Measurements from ENCODE around the gene SMAD9. TPM values are rescaled to one million over a fixed set of nuclear protein-coding genes. Genes with fewer than 3 reads are reported as not detected.
A peak's percentile ranks its signal among the peaks of the same experiment; 100 is the strongest.

The SMAD9 gene
- total and polyA plus RNA-seq, 2 donors (not counting 1 experiment from before 2014, with no cell fraction given), result 3.5 to 4.8 TPM

GRCh38 chr13:36924001-36924400 lies 4.0 kb upstream of the SMAD9 start:
- no peak overlapping the region for H3K27ac ChIP-seq (ENCODE audit: insufficient read depth, low read length)
- no peak overlapping the region for H3K4me3 ChIP-seq (replicated peaks in 1 of 4; ENCODE audit: control extremely low read depth in 1 of 4, insufficient read depth in 1 of 4, low read depth in 3 of 4, low read length in 4 of 4)
- no peak overlapping the region for H3K9ac ChIP-seq (ENCODE audit: insufficient read depth, low read length)
- H3K36me3 ChIP-seq (ENCODE audit: control insufficient read depth, insufficient read depth, low read length), result no peaks in the 10 kb centered on the region
- DNase-seq (ENCODE audit: low read depth in 2 of 2), result no peak
- H3K4me1 ChIP-seq (ENCODE audit: control insufficient read depth, extremely low read depth, insufficient read depth, low read length), result no peaks in the 10 kb centered on the region
- H3K79me2 ChIP-seq (ENCODE audit: control insufficient read depth, insufficient read depth, low read length), result no peaks in the 10 kb centered on the region
- no peak overlapping the region for H2AFZ ChIP-seq (ENCODE audit: low read length)
- no peak overlapping the region for H3K4me2 ChIP-seq (ENCODE audit: extremely low read depth, insufficient read depth, low read length)
- no peaks in the 10 kb centered on the region for H3K9me3 ChIP-seq (ENCODE audit: control insufficient read depth, insufficient read depth, low read depth, low read length)
- H4K20me1 ChIP-seq (ENCODE audit: control insufficient read depth, extremely low read depth, insufficient read depth, low read length), result no peaks in the 10 kb centered on the region
- TF ChIP-seq CTCF (conservative IDR thresholded peaks at IDR 0.05 in 1 of 2, IDR thresholded peaks at IDR 0.05 in 1 of 2; ENCODE audit: low read depth in 1 of 2, low read length in 2 of 2), result no peak
- TF ChIP-seq EZH2 (IDR thresholded peaks at IDR 0.05; ENCODE audit: low read length, missing control alignments), result no peak
- no peaks in the 10 kb centered on the region for H3K27me3 ChIP-seq (ENCODE audit: control insufficient read depth, insufficient read depth, low read length)

DNA sequence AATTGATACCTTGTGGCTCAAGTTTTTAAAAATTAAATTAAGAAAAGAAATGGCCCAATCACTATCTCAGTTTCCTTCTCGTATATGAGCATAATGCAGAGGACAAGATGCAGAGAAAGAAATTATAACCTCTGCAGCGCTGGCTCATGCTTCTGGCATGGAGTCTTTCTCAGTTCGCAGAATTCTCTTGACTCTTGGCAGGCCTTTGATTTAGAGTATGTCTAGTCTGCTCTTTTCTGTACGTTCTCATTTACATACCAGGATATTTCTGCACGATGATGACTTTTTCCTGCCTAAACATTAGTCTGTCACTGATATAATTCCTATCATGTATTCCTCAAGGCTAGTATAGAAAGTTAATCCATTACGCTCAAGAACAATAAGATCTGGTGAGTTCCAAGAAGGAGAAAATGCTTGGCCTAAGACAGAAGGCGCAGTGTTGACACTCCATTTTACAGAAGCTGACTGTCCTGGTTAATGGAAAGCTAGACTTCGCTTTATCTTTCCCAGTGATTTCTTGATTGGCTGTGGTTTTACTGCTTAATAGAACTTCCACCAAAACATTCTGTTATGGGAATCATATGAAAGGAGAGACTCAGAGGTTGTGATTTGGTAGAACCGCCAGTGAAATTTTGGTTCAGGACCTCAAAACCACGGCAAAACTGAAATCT lies 1.7 kb upstream of the SMAD9 start:
- Histone ChIP-seq H2AFZ (ENCODE audit: low read length) (no peak overlapping the region), H3K4me3 (replicated peaks in 1 of 4; ENCODE audit: control extremely low read depth in 1 of 4, insufficient read depth in 1 of 4, low read depth in 3 of 4, low read length in 4 of 4) (no peak overlapping the region), H3K79me2 (ENCODE audit: control insufficient read depth, insufficient read depth, low read length) (no peaks in the 10 kb centered on the region), H3K9me3 (ENCODE audit: control insufficient read depth, insufficient read depth, low read depth, low read length) (no peaks in the 10 kb centered on the region), H3K4me1 (ENCODE audit: control insufficient read depth, extremely low read depth, insufficient read depth, low read length) (no peaks in the 10 kb centered on the region), H4K20me1 (ENCODE audit: control insufficient read depth, extremely low read depth, insufficient read depth, low read length) (no peaks in the 10 kb centered on the region), H3K27me3 (ENCODE audit: control insufficient read depth, insufficient read depth, low read length) (no peaks in the 10 kb centered on the region), H3K9ac (ENCODE audit: insufficient read depth, low read length) (no peak overlapping the region), H3K4me2 (ENCODE audit: extremely low read depth, insufficient read depth, low read length) (no peak overlapping the region), H3K36me3 (ENCODE audit: control insufficient read depth, insufficient read depth, low read length) (no peaks in the 10 kb centered on the region), H3K27ac (ENCODE audit: insufficient read depth, low read length) (no peak overlapping the region)
- no peak for TF ChIP-seq CTCF (conservative IDR thresholded peaks at IDR 0.05 in 1 of 2, IDR thresholded peaks at IDR 0.05 in 1 of 2; ENCODE audit: low read depth in 1 of 2, low read length in 2 of 2)
- no peak for TF ChIP-seq EZH2 (IDR thresholded peaks at IDR 0.05; ENCODE audit: low read length, missing control alignments)
- no peak for DNase-seq (ENCODE audit: low read depth in 2 of 2)

DNA sequence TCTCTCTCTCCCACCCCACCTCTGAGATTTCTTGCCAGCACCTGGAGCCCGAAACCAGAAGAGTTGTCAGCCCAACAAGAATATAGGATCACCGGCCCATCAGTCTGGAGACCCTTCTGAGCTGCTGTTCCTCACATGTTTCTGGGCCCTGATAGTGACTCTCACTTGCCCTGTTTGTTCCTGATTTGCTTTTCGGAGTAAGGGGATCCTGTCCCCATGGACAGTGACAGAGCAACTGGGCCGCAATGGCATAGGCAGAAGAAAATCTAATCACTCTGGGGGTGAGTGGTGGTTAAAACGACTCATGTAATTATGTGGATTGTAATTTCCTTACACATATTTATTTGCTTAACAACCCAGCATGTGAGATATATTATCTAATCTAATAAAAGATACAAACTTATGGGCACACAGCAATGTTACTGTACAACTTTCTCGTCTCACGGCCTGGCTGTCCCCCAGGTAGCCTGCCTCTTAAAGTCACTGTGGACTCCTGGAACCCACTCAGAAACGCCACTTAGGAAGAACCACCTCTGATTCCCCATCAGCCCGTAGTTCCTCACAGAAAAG lies 663 bp upstream of the SMAD9 start:
- H3K4me1 ChIP-seq (ENCODE audit: control insufficient read depth, extremely low read depth, insufficient read depth, low read length), result no peaks in the 10 kb centered on the region
- no peaks in the 10 kb centered on the region for H3K9me3 ChIP-seq (ENCODE audit: control insufficient read depth, insufficient read depth, low read depth, low read length)
- H3K4me3 ChIP-seq (replicated peaks in 1 of 4; ENCODE audit: control extremely low read depth in 1 of 4, insufficient read depth in 1 of 4, low read depth in 3 of 4, low read length in 4 of 4), result peak overlapping the region in 2 of 4 experiments; percentile 9 to 45
- H3K36me3 ChIP-seq (ENCODE audit: control insufficient read depth, insufficient read depth, low read length), result no peaks in the 10 kb centered on the region
- H3K27me3 ChIP-seq (ENCODE audit: control insufficient read depth, insufficient read depth, low read length), result no peaks in the 10 kb centered on the region
- no peak for TF ChIP-seq EZH2 (IDR thresholded peaks at IDR 0.05; ENCODE audit: low read length, missing control alignments)
- TF ChIP-seq CTCF (conservative IDR thresholded peaks at IDR 0.05 in 1 of 2, IDR thresholded peaks at IDR 0.05 in 1 of 2; ENCODE audit: low read depth in 1 of 2, low read length in 2 of 2), result no peak
- no peaks in the 10 kb centered on the region for H3K79me2 ChIP-seq (ENCODE audit: control insufficient read depth, insufficient read depth, low read length)
- peak overlapping the region; percentile 38 for H2AFZ ChIP-seq (ENCODE audit: low read length)
- no peak overlapping the region for H3K27ac ChIP-seq (ENCODE audit: insufficient read depth, low read length)
- peak in 1 of 2 donors; percentile 2 for DNase-seq (ENCODE audit: low read depth in 2 of 2)
- H3K4me2 ChIP-seq (ENCODE audit: extremely low read depth, insufficient read depth, low read length), result peak overlapping the region; percentile 48
- no peaks in the 10 kb centered on the region for H4K20me1 ChIP-seq (ENCODE audit: control insufficient read depth, extremely low read depth, insufficient read depth, low read length)
- H3K9ac ChIP-seq (ENCODE audit: insufficient read depth, low read length), result peak overlapping the region; percentile 39
